WERI-Rb-1 (cell line): Measurements from ENCODE around the gene HOXA13.
A peak's percentile ranks its signal among the peaks of the same experiment; 100 is the strongest.

Source experiments
- DNase-seq: peaks from one replicate; pipeline ENCODE4 v3.0.0-alpha.2; 2020
- H3K27ac ChIP-seq: fragments of 250-450 bp; sonication (Bioruptor Pico); 2 replicates; pipeline ENCODE4 v1.5.1; 2020; ENCODE audit warnings: mild to moderate bottlenecking, moderate library complexity
- H3K27me3 ChIP-seq: fragments of 250-450 bp; sonication (Bioruptor Pico); 2 replicates; pipeline ENCODE4 v1.5.1; 2021; ENCODE audit warnings: mild to moderate bottlenecking, low read depth, moderate library complexity; ENCODE audit not compliant: insufficient read depth, severe bottlenecking
- H3K36me3 ChIP-seq: fragments of 250-450 bp; sonication (Bioruptor Pico); 2 replicates; pipeline ENCODE4 v1.5.1; 2020; ENCODE audit warnings: mild to moderate bottlenecking, moderate library complexity
- H3K4me3 ChIP-seq: 2 replicates; pipeline ENCODE4 v1.5.1; 2011; ENCODE audit warnings: low read depth, mild to moderate bottlenecking, control low read depth, low read length
- H3K9me3 ChIP-seq: fragments of 250-450 bp; sonication (Bioruptor Pico); 2 replicates; pipeline ENCODE4 v1.5.1; 2021; ENCODE audit warnings: mild to moderate bottlenecking, moderate library complexity; ENCODE audit not compliant: severe bottlenecking
- TF ChIP-seq, protein P1 (sequence below): IDR thresholded peaks from 2 replicates; pipeline ENCODE4 v1.5.1; 2011; ENCODE audit warnings: low read depth, mild to moderate bottlenecking, control low read depth, inconsistent platforms, low read length

HOXA13 gene

DNA sequence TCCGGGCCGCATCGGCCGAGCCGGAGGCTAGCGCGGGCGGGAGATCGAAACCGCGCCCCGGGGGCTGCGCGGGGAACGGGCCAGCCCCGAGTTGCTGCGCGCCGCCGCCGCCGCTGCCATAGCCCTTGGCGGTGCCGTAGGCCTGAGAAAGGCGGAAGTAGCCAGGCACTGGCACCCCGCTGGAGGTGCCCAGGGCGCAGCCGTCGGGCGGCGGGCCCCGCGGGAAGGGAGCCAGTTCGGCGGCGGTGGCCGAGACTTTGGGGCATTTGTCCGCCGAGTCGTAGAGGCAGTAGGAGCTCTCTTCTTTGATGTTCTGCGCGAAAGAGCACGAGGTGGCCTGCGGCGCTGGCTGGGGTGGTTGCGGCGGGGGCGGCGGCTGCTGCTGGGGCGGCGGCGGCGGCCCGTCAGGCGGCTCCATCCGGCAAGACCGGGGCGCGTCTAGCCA, 26.4 kb downstream of the HOXA13 start:
- TF ChIP-seq, protein P1, sequence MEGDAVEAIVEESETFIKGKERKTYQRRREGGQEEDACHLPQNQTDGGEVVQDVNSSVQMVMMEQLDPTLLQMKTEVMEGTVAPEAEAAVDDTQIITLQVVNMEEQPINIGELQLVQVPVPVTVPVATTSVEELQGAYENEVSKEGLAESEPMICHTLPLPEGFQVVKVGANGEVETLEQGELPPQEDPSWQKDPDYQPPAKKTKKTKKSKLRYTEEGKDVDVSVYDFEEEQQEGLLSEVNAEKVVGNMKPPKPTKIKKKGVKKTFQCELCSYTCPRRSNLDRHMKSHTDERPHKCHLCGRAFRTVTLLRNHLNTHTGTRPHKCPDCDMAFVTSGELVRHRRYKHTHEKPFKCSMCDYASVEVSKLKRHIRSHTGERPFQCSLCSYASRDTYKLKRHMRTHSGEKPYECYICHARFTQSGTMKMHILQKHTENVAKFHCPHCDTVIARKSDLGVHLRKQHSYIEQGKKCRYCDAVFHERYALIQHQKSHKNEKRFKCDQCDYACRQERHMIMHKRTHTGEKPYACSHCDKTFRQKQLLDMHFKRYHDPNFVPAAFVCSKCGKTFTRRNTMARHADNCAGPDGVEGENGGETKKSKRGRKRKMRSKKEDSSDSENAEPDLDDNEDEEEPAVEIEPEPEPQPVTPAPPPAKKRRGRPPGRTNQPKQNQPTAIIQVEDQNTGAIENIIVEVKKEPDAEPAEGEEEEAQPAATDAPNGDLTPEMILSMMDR: no peak
- Histone ChIP-seq H3K36me3 (no peaks in the 10 kb centered on the region), H3K4me3 (peak overlapping the region; percentile 53), H3K9me3 (peaks cover 8% of the 10 kb centered on the region), H3K27ac (no peak overlapping the region), H3K27me3 (peaks cover 63% of the 10 kb centered on the region)
- peak; percentile 14 for DNase-seq

DNA sequence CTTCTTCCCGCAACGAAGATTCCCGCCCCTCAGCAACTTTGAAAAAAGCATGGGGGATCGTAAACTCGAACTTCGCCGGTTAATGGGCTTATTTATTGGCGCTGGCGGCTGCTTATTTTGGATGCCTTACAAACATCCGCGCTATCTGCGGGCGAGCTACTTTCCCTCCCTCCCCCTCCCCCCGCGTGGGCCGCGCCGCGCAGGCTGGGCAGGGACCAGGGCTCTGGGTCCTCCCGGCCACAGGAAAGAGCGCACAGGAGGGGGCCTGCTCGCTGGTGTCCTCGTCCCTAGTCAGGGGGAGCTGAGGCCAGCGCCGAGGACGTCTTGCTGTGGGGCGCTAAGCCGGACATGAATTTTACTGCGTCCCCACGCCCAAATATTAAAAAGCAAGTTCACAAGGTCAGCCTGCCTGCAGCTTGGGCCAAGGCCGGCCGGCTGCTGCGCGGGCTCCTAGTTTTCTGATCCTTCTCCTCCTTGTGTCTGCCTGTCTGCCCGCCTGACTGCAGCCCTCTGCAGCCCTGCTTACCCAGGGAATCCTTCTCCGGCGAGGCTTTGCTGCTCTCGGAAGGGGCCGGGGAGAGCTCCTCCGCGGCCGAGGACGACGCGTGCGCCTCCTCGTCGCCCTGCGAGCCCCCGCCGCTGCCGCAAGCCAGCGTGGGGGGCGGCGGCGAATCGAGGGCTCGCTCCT, 26.9 kb downstream of the HOXA13 start:
- no peak overlapping the region for H3K27ac ChIP-seq
- no peaks in the 10 kb centered on the region for H3K36me3 ChIP-seq
- H3K9me3 ChIP-seq: peaks cover 8% of the 10 kb centered on the region
- H3K4me3 ChIP-seq: peak overlapping the region; percentile 53
- peak; percentile 44 for DNase-seq
- TF ChIP-seq, protein P1: no peak
- peaks cover 67% of the 10 kb centered on the region for H3K27me3 ChIP-seq

DNA sequence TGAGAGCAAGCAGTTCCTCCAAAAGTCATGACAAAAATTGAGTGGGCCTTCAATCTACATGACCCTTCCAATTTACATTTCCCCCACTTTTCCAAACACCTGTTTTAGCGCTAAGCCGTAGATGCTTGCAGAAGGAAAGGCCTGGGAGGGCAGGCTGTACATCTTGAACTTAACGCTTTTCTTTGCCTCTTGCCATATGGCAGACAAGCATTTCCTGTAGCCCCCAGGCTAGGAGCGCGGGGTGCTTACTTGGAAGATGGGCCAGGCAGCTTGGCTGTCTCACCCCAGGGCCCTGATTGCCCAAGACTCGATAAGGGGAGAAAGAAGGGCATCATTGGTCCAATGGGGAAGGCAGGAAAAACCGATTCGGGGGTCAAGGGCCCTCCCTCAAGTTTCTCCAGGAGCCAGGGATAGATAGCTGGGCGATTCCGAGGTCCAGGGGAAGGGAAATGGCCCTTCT, 27.5 kb downstream of the HOXA13 start:
- TF ChIP-seq, protein P1: no peak
- DNase-seq: no peak
- Histone ChIP-seq H3K36me3 (no peaks in the 10 kb centered on the region), H3K27ac (no peak overlapping the region), H3K27me3 (peaks cover 71% of the 10 kb centered on the region), H3K9me3 (peaks cover 8% of the 10 kb centered on the region), H3K4me3 (peak overlapping the region; percentile 53)

DNA sequence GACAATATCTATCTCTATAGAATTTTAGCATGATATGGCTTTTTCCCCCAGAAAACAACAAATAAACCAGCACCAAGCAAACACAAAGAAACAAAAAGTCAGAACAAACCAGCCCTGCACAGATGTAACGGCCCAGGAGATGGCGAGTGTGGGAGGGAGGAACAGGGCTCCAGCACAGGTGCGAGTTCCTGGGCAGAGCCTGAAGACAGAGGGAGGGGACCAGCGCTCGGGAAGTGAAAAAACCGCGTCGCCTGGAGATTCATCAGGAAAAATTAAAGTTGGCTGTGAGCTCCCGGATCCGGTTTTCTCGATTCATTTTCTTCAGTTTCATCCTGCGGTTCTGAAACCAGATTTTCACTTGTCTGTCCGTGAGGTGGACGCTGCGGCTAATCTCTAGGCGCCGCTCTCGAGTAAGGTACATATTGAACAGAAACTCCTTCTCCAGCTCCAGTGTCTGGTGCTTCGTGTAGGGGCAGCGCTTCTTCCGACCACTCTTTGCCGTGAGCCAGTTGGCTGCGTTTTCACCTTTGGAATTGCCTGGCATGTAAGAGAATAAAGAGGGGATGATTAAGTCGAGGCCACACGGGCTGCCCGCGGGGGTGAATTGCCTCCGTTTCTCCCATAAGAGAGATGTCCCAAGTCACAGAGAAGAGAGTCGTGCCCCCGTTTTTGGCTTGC, 28.1 kb downstream of the HOXA13 start:
- Histone ChIP-seq H3K9me3 (peaks cover 8% of the 10 kb centered on the region), H3K27ac (no peak overlapping the region), H3K27me3 (peaks cover 76% of the 10 kb centered on the region), H3K36me3 (no peaks in the 10 kb centered on the region), H3K4me3 (peak overlapping the region; percentile 53)
- TF ChIP-seq, protein P1: no peak
- DNase-seq: no peak

DNA sequence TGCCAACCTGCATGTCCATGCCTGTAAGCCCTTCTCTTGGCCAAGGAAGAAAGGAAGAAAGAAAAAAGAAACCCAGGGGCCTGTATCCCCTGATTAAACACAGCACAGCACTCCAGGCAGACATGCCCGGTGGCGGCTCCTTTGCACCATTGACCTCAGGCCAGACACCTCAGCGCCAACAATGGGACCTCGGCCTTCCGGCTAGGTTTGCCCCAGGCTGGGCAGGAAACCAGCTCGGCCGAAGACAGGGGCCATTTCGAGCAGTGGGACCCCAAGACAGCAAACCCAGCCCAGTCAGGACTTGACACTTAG, 28.6 kb downstream of the HOXA13 start:
- TF ChIP-seq, protein P1: no peak
- no peak overlapping the region for H3K27ac ChIP-seq
- H3K27me3 ChIP-seq: peaks cover 81% of the 10 kb centered on the region
- no peak for DNase-seq
- H3K4me3 ChIP-seq: no peak overlapping the region
- no peaks in the 10 kb centered on the region for H3K36me3 ChIP-seq
- H3K9me3 ChIP-seq: peaks cover 11% of the 10 kb centered on the region
